GM12864 (cell line): ENCODE results near the gene CDH4.

Experiments
- DNase-seq: peaks from one replicate; pipeline ENCODE4 v3.0.0-alpha.2; 2011; ENCODE audit warnings: low read depth
- H3K4me3 ChIP-seq: 2 replicates; pipeline ENCODE4 v1.5.1; 2011; ENCODE audit warnings: mild to moderate bottlenecking, low read depth, low read length, control low read depth
- TF ChIP-seq, protein P1 (sequence below): IDR thresholded peaks from 2 replicates; pipeline ENCODE4 v1.5.1; 2011; ENCODE audit warnings: low read depth, mild to moderate bottlenecking, moderate library complexity, low read length, control low read depth, inconsistent platforms; ENCODE audit errors: missing control alignments

The CDH4 gene

GRCh38 chr20:61417221-61417941 is 165.3 kb downstream of the CDH4 start:
- TF ChIP-seq, protein P1, sequence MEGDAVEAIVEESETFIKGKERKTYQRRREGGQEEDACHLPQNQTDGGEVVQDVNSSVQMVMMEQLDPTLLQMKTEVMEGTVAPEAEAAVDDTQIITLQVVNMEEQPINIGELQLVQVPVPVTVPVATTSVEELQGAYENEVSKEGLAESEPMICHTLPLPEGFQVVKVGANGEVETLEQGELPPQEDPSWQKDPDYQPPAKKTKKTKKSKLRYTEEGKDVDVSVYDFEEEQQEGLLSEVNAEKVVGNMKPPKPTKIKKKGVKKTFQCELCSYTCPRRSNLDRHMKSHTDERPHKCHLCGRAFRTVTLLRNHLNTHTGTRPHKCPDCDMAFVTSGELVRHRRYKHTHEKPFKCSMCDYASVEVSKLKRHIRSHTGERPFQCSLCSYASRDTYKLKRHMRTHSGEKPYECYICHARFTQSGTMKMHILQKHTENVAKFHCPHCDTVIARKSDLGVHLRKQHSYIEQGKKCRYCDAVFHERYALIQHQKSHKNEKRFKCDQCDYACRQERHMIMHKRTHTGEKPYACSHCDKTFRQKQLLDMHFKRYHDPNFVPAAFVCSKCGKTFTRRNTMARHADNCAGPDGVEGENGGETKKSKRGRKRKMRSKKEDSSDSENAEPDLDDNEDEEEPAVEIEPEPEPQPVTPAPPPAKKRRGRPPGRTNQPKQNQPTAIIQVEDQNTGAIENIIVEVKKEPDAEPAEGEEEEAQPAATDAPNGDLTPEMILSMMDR, result no peak
- H3K4me3 ChIP-seq, result no peak overlapping the region
- DNase-seq, result no peak

GRCh38 chr20:61419010-61419409 is 166.9 kb downstream of the CDH4 start:
- H3K4me3 ChIP-seq, result no peak overlapping the region
- TF ChIP-seq, protein P1, result no peak
- no peak for DNase-seq

- H3K4me3 ChIP-seq, result no peak overlapping the region
- TF ChIP-seq, protein P1, result no peak
- no peak for DNase-seq
These were observed 167.4 kb downstream of the CDH4 start for GRCh38 chr20:61419501-61419900.

DNA sequence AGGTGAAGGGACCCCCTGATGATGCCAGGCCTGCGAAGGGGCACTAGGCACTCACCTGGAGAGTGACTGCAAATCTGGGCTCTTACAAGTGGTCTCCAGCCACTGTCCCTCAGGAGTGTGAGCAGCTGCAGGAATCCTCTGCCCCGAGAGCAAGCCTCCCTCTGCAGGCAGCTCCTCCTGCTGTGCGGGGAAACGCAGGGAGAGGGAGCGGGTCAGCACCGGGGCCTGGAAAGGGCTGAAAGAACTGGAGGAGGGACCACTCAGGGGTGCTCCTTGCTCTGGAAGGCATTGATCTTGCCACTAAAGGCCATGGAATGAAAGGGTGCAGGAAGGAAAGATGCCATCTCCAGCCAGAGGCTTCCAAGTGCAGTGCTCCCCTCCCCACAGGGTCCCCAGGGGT is 168.0 kb downstream of the CDH4 start:
- H3K4me3 ChIP-seq, result no peak overlapping the region
- DNase-seq, result no peak
- TF ChIP-seq, protein P1, result no peak

DNA sequence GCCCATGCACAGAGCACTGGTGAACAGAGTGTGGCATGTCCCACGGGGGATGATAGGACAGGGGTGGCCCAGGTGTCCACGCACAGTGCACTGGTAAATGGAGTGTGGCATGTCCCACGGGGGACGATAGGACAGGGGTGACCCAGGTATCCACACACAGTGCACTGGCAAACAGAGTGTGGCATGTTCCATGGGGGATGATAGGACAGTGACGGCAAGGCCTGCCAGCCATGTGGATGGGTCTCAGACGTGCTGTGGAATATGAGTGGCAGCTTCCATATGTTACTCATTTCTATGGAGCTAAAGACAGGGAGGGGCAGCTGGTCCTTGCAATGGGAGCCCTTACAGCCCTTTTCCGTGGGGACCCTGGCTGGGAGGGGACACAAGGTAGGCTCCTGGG is 168.7 kb downstream of the CDH4 start:
- no peak for DNase-seq
- TF ChIP-seq, protein P1, result no peak
- H3K4me3 ChIP-seq, result no peak overlapping the region

GRCh38 chr20:61422636-61423425 is 170.8 kb downstream of the CDH4 start:
- H3K4me3 ChIP-seq, result no peak overlapping the region
- TF ChIP-seq, protein P1, result no peak
- no peak for DNase-seq
